ENCODE results near the gene KCNH1. TPM values are rescaled to one million over a fixed set of nuclear protein-coding genes. Genes with fewer than 3 reads are reported as not detected.

KCNH1 gene
- total and polyA plus RNA-seq, 9 donors, result 0.11 to 0.46 TPM; not detected in 7

DNA sequence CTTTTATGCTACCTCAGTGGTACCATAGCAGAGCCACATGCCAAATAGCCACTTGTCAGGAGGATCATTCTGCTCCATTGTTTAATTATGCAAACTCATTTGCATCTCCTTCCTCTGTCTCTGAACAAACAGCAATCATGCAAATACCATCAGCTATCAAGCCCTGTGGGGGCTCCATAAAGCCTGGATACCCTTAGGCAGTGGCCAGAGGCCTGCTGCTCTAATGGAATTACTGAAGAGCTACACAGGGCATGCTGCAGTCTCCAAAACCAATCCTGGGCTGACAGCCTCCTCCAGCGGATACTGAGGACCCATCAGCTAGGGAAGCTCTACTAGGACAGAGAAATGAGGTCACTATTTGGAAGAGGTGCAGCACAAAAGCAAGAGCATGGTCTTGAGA lies 376.3 kb downstream of the KCNH1 start:
- H3K27ac ChIP-seq, result no peak overlapping the region
- H3K9me3 ChIP-seq, result no peaks in the 10 kb centered on the region
- DNase-seq, result no peak
- H3K4me3 ChIP-seq, result no peak overlapping the region
- no peak for TF ChIP-seq POLR2A (IDR thresholded peaks at IDR 0.05)
- no peak for TF ChIP-seq EP300 (IDR thresholded peaks at IDR 0.05)
- TF ChIP-seq, protein P1, sequence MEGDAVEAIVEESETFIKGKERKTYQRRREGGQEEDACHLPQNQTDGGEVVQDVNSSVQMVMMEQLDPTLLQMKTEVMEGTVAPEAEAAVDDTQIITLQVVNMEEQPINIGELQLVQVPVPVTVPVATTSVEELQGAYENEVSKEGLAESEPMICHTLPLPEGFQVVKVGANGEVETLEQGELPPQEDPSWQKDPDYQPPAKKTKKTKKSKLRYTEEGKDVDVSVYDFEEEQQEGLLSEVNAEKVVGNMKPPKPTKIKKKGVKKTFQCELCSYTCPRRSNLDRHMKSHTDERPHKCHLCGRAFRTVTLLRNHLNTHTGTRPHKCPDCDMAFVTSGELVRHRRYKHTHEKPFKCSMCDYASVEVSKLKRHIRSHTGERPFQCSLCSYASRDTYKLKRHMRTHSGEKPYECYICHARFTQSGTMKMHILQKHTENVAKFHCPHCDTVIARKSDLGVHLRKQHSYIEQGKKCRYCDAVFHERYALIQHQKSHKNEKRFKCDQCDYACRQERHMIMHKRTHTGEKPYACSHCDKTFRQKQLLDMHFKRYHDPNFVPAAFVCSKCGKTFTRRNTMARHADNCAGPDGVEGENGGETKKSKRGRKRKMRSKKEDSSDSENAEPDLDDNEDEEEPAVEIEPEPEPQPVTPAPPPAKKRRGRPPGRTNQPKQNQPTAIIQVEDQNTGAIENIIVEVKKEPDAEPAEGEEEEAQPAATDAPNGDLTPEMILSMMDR (IDR thresholded peaks at IDR 0.05), result no peak
- no peaks in the 10 kb centered on the region for H3K36me3 ChIP-seq
- intact Hi-C loops (cut with DNase I), result no loop called here
- no peaks in the 10 kb centered on the region for H3K4me1 ChIP-seq (ENCODE audit: insufficient read depth)
- no peaks in the 10 kb centered on the region for H3K27me3 ChIP-seq
- 50 to 74% (median 63%) methylated on average over 1 of the region's 1 CpG for WGBS, 3 donors

DNA sequence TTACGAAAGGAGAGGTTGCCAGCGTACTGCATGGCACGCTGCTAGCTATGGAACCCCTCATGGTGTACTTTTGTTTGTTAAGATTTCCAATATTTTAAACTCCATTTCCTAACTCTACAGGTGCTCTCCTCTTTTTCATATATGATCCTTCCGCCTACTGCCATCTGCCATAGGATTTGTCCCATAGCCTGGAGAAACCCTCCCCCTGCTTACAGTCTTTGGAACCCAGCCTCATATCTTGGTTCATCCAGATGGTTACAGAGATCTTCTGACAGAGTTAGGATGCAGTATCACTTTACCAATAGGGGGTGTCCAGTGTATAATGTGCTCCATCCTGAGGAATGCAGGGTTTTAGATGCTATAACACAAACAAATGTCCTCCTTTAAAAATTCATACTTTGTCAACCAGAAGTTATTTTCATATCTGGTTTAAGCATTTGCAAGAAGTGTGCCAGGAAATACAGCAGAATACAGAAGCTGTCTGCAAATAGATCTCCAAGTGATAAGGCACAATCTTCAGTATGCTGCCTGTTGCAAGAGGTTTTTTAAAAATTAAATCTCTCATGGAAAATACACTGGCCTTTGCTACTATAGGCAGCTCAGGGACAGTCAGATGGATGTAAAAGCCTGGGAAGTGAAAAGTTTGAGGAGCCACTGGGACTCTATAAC lies 377.8 kb downstream of the KCNH1 start:
- no peak for TF ChIP-seq POLR2A (IDR thresholded peaks at IDR 0.05)
- TF ChIP-seq, protein P1 (IDR thresholded peaks at IDR 0.05), result no peak
- TF ChIP-seq EP300 (IDR thresholded peaks at IDR 0.05), result no peak
- 94 to 95% (median 95%) methylated on average over 4 of the region's 4 CpGs for WGBS, 3 donors
- H3K4me1 ChIP-seq (ENCODE audit: insufficient read depth), result no peaks in the 10 kb centered on the region
- H3K4me3 ChIP-seq, result no peak overlapping the region
- H3K9me3 ChIP-seq, result no peaks in the 10 kb centered on the region
- intact Hi-C loops (cut with DNase I), result no loop called here
- no peaks in the 10 kb centered on the region for H3K27me3 ChIP-seq
- H3K27ac ChIP-seq, result no peak overlapping the region
- no peak for DNase-seq
- no peaks in the 10 kb centered on the region for H3K36me3 ChIP-seq

DNA sequence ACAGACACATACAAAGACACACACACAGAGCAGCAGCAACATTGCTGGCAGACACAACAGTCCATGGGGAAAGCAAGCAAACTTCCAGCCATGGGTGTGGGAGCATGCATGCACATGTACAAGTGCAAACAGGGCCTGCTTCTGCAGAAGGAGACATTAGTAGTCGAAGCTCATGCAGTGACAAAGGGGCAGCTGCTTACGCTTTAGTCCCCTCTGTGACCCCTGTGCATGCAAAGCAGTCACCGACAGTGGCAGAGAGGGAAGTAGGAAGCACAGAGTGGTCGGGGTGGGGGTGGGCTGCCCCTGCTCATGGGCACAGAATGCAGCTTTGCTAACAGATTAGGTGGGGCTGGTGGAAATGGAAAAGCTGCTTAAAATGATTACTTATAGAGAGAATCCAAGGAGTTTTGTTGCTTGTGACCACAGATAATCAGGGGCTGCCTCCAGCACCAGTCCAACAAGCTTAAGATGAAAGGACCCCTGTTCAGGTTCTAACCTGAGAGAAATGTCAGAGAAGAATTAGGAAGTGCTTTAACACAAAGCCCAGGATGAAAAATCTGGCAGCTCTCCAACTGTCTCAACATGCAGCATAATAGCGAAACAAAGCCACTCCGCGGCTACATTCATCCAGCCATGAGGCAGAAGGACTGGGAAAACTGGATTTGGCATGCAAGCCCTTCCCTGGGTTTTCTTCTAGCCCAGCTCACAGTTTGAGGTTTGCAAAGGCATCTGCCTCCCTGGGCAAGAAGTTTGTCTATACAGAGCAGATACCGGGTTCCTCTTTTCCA lies 378.9 kb downstream of the KCNH1 start:
- DNase-seq, result no peak
- H3K4me1 ChIP-seq (ENCODE audit: insufficient read depth), result no peaks in the 10 kb centered on the region
- 43 to 55% (median 48%) methylated on average over 8 of the region's 8 CpGs for WGBS, 3 donors
- no peaks in the 10 kb centered on the region for H3K9me3 ChIP-seq
- TF ChIP-seq, protein P1 (IDR thresholded peaks at IDR 0.05), result no peak
- TF ChIP-seq EP300 (IDR thresholded peaks at IDR 0.05) (no peak), POLR2A (IDR thresholded peaks at IDR 0.05) (no peak)
- no peak overlapping the region for H3K27ac ChIP-seq
- no peaks in the 10 kb centered on the region for H3K36me3 ChIP-seq
- no peak overlapping the region for H3K4me3 ChIP-seq
- H3K27me3 ChIP-seq, result no peaks in the 10 kb centered on the region
- intact Hi-C loops (cut with DNase I), result no loop called here

DNA sequence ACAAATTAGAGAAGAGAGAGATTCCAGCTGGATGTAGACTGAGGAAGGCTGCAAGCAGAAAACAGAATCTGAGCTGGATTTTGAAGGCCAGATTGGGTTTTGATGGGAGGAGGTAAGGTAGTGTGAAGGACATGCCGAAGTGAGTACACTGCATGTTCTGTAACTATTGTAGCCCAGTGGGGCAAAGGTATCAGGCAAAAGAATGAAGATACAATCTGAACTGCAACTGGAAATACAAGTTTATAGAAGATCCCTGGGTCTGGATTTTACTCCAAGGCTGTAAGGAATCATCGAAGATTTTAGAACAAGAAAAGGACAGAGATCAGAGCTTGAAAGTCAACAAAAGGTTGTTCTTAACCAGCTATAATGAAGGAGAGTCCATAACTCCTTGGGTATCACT lies 382.0 kb downstream of the KCNH1 start:
- Histone ChIP-seq H3K27ac (no peak overlapping the region), H3K36me3 (no peaks in the 10 kb centered on the region), H3K4me3 (no peak overlapping the region), H3K9me3 (no peaks in the 10 kb centered on the region), H3K27me3 (no peaks in the 10 kb centered on the region), H3K4me1 (ENCODE audit: insufficient read depth) (no peaks in the 10 kb centered on the region)
- TF ChIP-seq, protein P1 (IDR thresholded peaks at IDR 0.05), result no peak
- TF ChIP-seq EP300 (IDR thresholded peaks at IDR 0.05) (no peak), POLR2A (IDR thresholded peaks at IDR 0.05) (no peak)
- 78 to 93% (median 80%) methylated on average over 2 of the region's 2 CpGs for WGBS, 3 donors
- no peak for DNase-seq
- intact Hi-C loops (cut with DNase I), result no loop called here
